Neuron (in vitro differentiated cells): Measurements from ENCODE around the gene ZNHIT6.
A peak's percentile ranks its signal among the peaks of the same experiment; 100 is the strongest.
"Not testable (repeated sequence)": the region's sequence is repeated elsewhere in the genome, so short reads cannot be mapped to it uniquely, and the experiment has no call there.

Experiments
- H2AFZ ChIP-seq: one replicate; pipeline ENCODE4 v1.6.1; 2013; ENCODE audit warnings: low read depth, mild to moderate bottlenecking, inconsistent platforms, low read length, moderate library complexity
- H3K27me3 ChIP-seq: one replicate; pipeline ENCODE4 v1.6.1; 2013; ENCODE audit warnings: low read length; ENCODE audit not compliant: insufficient read depth
- H3K36me3 ChIP-seq: one replicate; pipeline ENCODE4 v1.6.1; 2013; ENCODE audit warnings: low read length; ENCODE audit not compliant: insufficient read depth
- H3K4me1 ChIP-seq: one replicate; pipeline ENCODE4 v1.6.1; 2013; ENCODE audit warnings: low read length; ENCODE audit not compliant: insufficient read depth
- H3K4me3 ChIP-seq: 2 replicates; pipeline ENCODE4 v1.5.1; 2013; ENCODE audit warnings: mild to moderate bottlenecking, low read length, moderate library complexity
- H3K9me3 ChIP-seq: one replicate; pipeline ENCODE4 v1.6.1; 2013; ENCODE audit warnings: low read length

Gene ZNHIT6, protein sequence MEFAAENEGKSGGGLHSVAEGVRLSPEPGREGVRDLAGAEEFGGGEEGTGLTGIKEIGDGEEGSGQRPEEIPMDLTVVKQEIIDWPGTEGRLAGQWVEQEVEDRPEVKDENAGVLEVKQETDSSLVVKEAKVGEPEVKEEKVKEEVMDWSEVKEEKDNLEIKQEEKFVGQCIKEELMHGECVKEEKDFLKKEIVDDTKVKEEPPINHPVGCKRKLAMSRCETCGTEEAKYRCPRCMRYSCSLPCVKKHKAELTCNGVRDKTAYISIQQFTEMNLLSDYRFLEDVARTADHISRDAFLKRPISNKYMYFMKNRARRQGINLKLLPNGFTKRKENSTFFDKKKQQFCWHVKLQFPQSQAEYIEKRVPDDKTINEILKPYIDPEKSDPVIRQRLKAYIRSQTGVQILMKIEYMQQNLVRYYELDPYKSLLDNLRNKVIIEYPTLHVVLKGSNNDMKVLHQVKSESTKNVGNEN

DNA sequence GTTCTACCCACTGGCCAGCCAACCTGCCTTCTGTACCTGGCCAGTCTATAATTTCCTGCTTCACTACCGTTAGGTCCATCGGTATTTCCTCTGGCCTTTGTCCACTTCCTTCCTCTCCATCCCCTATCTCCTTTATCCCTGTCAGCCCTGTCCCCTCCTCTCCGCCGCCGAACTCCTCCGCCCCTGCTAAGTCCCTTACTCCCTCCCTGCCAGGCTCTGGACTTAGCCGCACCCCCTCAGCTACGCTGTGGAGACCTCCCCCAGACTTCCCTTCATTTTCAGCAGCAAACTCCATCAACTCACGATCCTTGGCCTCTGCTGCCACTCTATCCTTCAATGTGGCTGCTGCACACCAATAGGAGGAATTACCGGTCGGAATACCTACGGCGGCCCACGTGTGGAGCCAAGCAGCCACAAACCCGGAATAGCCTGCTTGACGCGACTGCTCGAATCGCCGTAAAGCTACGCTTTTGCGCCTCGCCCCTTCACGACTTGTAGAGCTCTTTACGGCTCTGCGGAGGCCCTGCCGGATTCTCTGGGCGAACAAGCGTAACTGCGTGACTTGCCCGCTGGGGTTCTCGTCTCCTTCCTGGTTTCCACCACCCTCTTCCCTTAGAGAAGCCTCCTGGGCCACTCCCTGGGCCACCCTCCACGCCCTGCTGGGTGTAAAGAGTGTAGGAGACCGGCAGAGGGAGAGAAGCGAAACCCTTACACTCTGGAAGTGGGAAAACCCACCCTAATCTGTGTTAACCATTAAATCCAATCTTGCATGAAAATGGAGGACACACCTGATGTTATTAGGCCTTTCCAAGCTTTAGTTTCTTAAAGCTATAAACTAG is at the start of gene ZNHIT6:
ZNHIT6 (minus strand) TSS at position 444 of the 839 bp plus-strand sequence; CDS start at position 295, 149 bp downstream.
- peak within 1 kb of the TSS; percentile 78 for H2AFZ ChIP-seq
- no peaks in the 10 kb centered on the region for H3K27me3 ChIP-seq
- peak within 1 kb of the TSS; percentile 83 for H3K4me3 ChIP-seq
- peaks cover 26% of the 10 kb centered on the region for H3K36me3 ChIP-seq
- H3K4me1 ChIP-seq: peaks cover 14% of the 10 kb centered on the region
- no peaks in the 10 kb centered on the region for H3K9me3 ChIP-seq

DNA sequence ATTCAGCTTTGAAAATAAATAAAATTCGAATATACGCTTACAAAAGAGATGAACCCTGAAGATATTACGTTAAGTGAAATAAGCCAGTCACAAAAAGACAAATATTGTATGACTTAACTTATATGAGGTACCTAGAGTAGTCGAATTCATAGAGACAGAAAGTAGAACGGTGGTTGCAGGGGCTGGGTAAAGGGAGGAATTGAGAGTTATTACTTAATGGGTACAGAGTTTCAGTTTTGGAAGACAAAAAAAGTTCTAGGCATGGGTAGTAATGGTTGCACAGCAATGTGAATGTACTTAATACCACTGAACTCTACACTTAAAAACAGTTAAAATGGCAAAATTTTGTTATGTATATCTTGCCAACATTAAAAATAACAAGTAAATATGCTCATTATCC is 48.6 kb upstream of the ZNHIT6 start:
- H3K27me3 ChIP-seq: no peaks in the 10 kb centered on the region
- H3K4me3 ChIP-seq: no peak overlapping the region
- H2AFZ ChIP-seq: no peak overlapping the region
- H3K36me3 ChIP-seq: no peaks in the 10 kb centered on the region
- H3K9me3 ChIP-seq: no peaks in the 10 kb centered on the region
- no peaks in the 10 kb centered on the region for H3K4me1 ChIP-seq

DNA sequence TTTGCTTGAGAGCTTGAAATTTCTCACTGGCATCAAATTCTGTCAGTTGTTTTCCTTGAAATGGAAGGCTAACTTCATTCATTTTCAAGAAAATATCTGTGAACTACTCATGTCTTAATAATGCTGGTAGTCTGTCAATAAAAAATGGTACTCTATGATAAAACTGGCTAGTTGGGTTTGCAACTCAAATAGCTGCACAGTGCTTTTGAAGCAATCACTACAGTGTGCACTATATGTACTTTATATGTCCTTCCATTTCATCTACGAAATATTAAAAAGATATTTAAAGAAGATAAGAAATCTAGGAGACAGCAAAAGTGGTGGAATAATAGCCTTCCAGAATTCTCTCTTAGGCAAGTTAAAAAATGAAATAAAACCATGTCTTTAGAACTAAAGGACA is 39.9 kb upstream of the ZNHIT6 start:
- no peaks in the 10 kb centered on the region for H3K4me1 ChIP-seq
- H2AFZ ChIP-seq: no peak overlapping the region
- H3K4me3 ChIP-seq: no peak overlapping the region
- H3K9me3 ChIP-seq: no peaks in the 10 kb centered on the region
- no peaks in the 10 kb centered on the region for H3K27me3 ChIP-seq
- H3K36me3 ChIP-seq: no peaks in the 10 kb centered on the region

DNA sequence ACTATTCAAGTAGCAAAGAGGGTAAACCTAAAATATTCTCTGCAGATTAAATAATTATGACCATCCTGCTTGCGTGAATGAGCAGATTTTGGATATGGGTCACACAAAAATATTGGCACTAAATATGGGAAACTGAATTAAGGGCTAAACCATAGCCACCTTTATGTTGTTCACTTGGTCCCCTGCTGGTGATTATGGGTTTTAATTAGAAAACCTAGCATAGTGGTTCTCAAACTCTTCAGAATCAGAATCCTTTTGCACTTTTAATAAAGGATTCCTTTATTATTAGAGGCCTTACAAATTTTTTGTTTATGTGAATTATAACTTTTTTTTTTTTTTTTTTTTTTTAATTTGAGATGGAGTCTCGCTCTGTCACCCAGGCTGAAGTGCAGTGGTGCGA is 38.5 kb upstream of the ZNHIT6 start:
- no peaks in the 10 kb centered on the region for H3K9me3 ChIP-seq
- no peak overlapping the region for H2AFZ ChIP-seq
- H3K36me3 ChIP-seq: no peaks in the 10 kb centered on the region
- H3K4me3 ChIP-seq: no peak overlapping the region
- H3K27me3 ChIP-seq: no peaks in the 10 kb centered on the region
- no peaks in the 10 kb centered on the region for H3K4me1 ChIP-seq

DNA sequence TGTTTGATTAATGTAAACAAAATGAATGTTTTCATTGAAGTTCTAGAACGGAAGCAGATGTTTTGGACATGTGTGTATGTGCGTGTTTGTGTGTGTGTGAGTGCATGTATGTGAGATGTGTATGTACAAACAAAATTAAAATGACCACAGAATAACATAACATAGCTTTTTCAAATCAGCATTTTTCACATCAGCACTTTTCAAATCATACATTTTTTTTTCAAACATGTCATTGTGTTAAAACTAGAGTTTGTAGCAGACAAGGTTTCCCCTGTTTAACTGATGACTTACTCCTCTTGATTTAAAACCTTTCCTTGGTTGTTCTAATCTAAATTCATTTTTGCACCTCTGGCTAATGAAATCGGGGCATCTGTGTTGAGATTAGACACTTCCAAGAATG is 35.6 kb upstream of the ZNHIT6 start:
- H3K9me3 ChIP-seq: no peaks in the 10 kb centered on the region
- H3K27me3 ChIP-seq: no peaks in the 10 kb centered on the region
- H2AFZ ChIP-seq: no peak overlapping the region
- H3K4me3 ChIP-seq: no peak overlapping the region
- no peaks in the 10 kb centered on the region for H3K36me3 ChIP-seq
- no peaks in the 10 kb centered on the region for H3K4me1 ChIP-seq

DNA sequence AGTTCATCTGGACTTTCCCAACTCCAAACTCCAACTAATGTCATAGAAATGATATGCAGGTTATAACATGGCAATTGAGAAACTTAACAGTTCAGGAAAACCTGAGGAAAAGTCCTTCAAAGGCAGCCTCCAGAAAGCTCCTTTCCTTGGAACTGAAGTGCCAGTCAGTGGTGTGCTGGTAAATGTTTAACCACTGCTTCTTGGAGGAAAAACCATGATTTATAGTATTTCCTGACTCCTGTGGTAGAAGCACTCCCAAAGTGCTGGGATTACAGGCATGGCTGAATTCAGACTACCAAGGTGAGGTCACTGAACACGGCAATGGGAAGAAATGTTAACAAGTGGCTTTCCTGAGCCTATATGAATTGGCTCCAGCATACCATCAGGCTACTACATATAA is 26.7 kb upstream of the ZNHIT6 start:
- no peaks in the 10 kb centered on the region for H3K36me3 ChIP-seq
- no peak overlapping the region for H2AFZ ChIP-seq
- H3K4me3 ChIP-seq: no peak overlapping the region
- H3K9me3 ChIP-seq: no peaks in the 10 kb centered on the region
- no peaks in the 10 kb centered on the region for H3K4me1 ChIP-seq
- peaks cover 2% of the 10 kb centered on the region for H3K27me3 ChIP-seq

DNA sequence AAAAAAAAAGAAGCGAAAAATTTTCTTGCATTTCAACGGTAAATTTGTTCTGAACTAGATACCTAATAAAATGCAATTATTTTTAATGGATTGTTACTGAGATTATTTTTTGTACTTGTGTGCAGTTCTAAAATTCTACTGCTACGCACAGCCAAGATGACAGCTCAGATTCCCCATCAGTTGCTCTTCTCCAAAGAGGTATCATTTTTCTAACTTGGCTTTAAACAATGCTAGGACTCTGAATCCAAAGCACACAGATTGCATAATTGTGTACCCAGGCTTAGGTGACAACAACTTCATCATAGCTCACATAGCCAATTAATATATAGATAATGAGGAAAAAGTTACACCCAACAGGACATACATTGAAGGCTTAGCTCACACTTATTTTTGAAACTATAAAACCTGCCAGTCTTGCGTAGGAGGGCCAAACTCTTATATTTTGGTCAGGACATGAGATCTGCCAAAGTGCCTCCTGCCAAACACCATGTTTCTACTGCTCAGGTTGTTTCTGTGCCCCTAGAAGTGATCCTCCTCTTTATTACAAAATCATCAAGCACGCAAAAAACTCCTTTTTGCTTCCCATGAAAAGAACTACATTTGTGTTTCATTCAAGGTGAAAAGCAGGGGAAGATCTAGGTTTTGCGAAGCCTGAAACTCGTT is 10.6 kb upstream of the ZNHIT6 start:
- Histone ChIP-seq H3K4me1 (no peaks in the 10 kb centered on the region), H3K9me3 (peaks cover under 1% of the 10 kb centered on the region)

DNA sequence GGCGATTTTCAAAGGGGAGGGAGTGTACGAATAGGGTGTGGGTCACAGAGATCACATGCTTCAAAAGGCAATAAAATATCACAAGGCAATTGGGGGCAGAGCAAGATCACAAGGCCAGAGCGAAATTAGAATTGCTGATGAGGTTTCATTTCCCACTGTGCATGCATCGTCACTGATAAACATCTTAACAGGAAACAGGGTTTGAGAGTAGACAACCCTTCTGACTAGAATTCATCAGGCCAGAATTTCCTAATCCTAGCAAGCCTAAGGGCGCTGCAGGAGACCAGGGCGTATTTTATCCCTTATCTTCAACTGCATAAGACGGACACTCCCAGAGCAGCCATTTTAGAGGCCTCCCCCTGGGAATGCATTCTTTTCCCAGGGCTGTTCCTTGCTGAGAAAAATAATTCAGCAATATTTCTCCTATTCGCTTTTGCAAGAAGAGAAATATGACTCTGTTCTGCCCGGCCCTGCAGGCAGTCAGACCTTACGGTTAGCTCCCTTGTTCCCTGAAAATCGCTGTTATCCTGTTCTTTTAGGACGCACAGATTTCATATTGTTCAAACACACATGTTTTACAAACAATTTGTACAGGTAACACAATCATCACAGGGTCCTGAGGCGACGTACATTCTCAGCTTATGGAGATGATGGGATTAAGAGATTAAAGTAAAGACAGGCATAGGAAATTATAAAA is 6.3 kb upstream of the ZNHIT6 start:
- not testable (repeated sequence) for H3K27me3 ChIP-seq

More for the DNA sequence above, 10.6 kb upstream of the ZNHIT6 start:
- Histone ChIP-seq H2AFZ (no peak overlapping the region), H3K27me3 (no peaks in the 10 kb centered on the region), H3K4me3 (no peak overlapping the region), H3K36me3 (no peaks in the 10 kb centered on the region)

DNA sequence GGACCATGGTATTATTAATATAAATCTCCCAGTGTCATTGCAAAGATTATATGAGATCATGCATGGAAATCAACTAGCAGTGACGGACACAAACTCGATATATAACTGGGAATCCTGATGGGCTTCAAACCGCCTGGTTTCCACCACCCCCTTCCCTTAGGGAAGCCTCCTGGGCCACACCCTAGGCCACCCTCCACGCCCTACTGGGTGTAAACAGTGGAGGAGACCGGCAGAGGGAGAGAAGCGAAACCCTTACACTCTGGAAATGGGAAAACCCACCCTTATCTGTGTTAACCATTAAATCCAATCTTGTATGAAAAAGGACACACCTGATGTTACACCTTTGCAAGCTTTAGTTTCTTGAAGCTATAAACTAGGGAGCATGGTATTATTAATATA is 595 bp upstream of the ZNHIT6 start:
- peak overlapping the region; percentile 83 for H3K4me3 ChIP-seq
- H3K36me3 ChIP-seq: peaks cover 20% of the 10 kb centered on the region
- H2AFZ ChIP-seq: peak overlapping the region; percentile 78
- H3K9me3 ChIP-seq: peaks cover 5% of the 10 kb centered on the region
- H3K27me3 ChIP-seq: no peaks in the 10 kb centered on the region
- peaks cover 14% of the 10 kb centered on the region for H3K4me1 ChIP-seq

More for the DNA sequence above, 6.3 kb upstream of the ZNHIT6 start:
- H3K9me3 ChIP-seq, H2AFZ ChIP-seq, H3K4me3 ChIP-seq, H3K4me1 ChIP-seq, H3K36me3 ChIP-seq: not testable (repeated sequence)

DNA sequence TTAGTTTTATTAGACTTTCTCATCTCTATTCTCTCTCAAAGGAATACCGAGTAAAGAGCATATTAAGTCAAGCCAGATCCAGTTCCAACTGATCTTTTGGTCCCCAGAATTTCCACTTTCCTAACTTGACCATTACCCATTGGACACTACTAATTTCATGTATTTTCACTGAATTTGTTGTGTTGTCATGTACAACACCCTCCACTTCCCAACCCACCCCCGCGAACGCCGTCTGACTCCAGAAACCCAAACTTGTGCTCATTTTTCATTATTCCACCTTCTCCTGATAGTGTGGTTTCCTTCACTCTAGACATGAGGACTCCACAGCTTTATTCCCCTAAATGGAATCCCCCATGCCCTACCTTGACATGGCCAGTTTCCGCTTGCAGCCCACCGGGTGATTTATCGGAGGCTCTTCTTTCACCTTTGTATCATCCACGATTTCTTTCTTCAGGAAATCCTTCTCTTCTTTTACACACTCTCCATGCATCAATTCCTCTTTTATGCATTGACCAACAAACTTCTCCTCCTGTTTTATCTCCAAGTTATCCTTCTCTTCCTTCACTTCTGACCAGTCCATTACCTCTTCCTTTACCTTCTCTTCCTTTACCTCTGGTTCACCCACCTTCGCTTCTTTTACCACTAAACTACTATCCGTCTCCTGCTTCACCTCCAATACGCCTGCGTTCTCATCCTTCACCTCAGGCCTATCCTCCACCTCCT is 805 bp downstream of the ZNHIT6 start:
- H3K4me1 ChIP-seq: peaks cover 14% of the 10 kb centered on the region
- H3K36me3 ChIP-seq: peaks cover 33% of the 10 kb centered on the region
- H3K9me3 ChIP-seq: no peaks in the 10 kb centered on the region
- peak overlapping the region; percentile 83 for H3K4me3 ChIP-seq
- H2AFZ ChIP-seq: peak overlapping the region; percentile 78
- H3K27me3 ChIP-seq: no peaks in the 10 kb centered on the region

DNA sequence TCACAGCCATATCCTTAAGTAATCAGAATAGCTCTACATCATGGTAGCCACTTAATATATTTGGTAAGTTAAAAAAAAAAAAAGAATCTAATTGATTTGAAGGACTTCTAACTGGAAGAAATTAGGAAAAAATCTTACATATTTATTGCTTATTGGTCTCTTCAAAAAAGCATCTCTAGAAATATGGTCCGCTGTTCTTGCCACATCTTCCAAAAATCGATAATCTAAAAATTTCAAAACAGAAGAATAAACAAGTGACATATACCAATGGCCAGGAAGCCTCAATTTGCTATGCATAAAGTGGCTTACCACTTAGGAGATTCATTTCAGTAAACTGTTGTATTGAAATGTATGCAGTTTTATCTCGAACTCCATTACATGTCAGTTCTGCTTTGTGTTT is 2.3 kb downstream of the ZNHIT6 start:
- peak overlapping the region; percentile 83 for H3K4me3 ChIP-seq

DNA sequence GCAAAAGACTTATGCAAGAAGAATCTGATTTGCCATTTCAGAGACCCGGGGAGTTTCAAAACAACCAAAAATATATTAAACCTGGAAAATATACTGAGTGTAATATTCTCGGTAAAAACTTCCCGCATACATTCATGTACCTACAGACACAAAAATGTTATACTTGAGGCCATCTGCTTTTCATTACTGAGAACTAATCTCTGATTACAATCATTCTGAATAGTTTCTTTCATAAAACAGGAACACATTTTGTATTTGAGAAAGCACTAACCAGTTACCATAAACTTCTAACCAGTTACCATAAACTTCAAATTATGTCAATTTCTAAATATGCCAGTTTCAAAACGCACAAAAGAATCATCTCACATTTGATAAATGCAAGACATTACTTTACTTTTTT is 7.8 kb downstream of the ZNHIT6 start:
- H2AFZ ChIP-seq: no peak overlapping the region
- peaks cover 65% of the 10 kb centered on the region for H3K36me3 ChIP-seq
- no peaks in the 10 kb centered on the region for H3K4me1 ChIP-seq
- no peak overlapping the region for H3K4me3 ChIP-seq
- H3K27me3 ChIP-seq: no peaks in the 10 kb centered on the region
- no peaks in the 10 kb centered on the region for H3K9me3 ChIP-seq

More for the DNA sequence above, 2.3 kb downstream of the ZNHIT6 start:
- peaks cover 14% of the 10 kb centered on the region for H3K4me1 ChIP-seq
- H2AFZ ChIP-seq: no peak overlapping the region
- H3K9me3 ChIP-seq: no peaks in the 10 kb centered on the region
- H3K36me3 ChIP-seq: peaks cover 47% of the 10 kb centered on the region
- no peaks in the 10 kb centered on the region for H3K27me3 ChIP-seq
